ENCODE measurements around the gene SLC16A7. TPM values are rescaled to one million over a fixed set of nuclear protein-coding genes. Genes with fewer than 3 reads are reported as not detected.

The SLC16A7 gene
- total RNA-seq, 1 donor, result 53.2 TPM

DNA sequence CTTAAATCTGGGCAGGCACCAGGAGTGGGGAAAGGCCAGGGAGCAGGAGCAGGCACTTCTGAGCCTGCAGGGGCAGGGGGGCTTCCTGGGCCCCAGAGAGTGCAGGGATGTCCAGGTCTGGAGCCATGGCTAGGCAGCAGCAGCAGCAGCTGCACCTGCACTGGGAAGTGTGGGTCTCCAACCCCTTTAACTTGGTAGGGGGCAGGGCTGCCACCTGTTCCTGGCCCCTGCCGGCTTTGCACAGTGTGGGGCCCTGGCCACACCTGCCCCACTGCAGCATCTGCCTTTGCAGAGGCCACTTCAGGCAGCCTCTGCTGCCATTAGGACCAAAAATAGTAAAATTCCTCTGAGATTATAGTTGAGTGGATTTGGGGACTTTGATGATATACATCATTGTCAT lies 138.5 kb downstream of the SLC16A7 start:
- Histone ChIP-seq H4K20me1 (ENCODE audit: insufficient read depth, low read length) (no peaks in the 10 kb centered on the region), H3K4me2 (ENCODE audit: insufficient read depth, low read length) (no peak overlapping the region), H3K79me2 (ENCODE audit: insufficient read depth, low read length) (no peaks in the 10 kb centered on the region), H3K4me3 (ENCODE audit: insufficient read depth, low read length) (no peak overlapping the region), H3K27me3 (ENCODE audit: insufficient read depth, low read length) (no peaks in the 10 kb centered on the region), H3K4me1 (ENCODE audit: insufficient read depth, low read length) (peaks cover 23% of the 10 kb centered on the region), H3K9me3 (ENCODE audit: low read depth, low read length) (no peaks in the 10 kb centered on the region), H3K27ac (ENCODE audit: low read depth, low read length) (no peak overlapping the region), H2AFZ (ENCODE audit: low read length) (no peak overlapping the region), H3K36me3 (ENCODE audit: insufficient read depth, low read length) (no peaks in the 10 kb centered on the region)
- TF ChIP-seq, protein P1, sequence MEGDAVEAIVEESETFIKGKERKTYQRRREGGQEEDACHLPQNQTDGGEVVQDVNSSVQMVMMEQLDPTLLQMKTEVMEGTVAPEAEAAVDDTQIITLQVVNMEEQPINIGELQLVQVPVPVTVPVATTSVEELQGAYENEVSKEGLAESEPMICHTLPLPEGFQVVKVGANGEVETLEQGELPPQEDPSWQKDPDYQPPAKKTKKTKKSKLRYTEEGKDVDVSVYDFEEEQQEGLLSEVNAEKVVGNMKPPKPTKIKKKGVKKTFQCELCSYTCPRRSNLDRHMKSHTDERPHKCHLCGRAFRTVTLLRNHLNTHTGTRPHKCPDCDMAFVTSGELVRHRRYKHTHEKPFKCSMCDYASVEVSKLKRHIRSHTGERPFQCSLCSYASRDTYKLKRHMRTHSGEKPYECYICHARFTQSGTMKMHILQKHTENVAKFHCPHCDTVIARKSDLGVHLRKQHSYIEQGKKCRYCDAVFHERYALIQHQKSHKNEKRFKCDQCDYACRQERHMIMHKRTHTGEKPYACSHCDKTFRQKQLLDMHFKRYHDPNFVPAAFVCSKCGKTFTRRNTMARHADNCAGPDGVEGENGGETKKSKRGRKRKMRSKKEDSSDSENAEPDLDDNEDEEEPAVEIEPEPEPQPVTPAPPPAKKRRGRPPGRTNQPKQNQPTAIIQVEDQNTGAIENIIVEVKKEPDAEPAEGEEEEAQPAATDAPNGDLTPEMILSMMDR (IDR thresholded peaks at IDR 0.05; ENCODE audit: extremely low read depth, low read depth, low read length), result no peak
- no peak for DNase-seq (ENCODE audit: insufficient read length, low spot score, missing footprints)

DNA sequence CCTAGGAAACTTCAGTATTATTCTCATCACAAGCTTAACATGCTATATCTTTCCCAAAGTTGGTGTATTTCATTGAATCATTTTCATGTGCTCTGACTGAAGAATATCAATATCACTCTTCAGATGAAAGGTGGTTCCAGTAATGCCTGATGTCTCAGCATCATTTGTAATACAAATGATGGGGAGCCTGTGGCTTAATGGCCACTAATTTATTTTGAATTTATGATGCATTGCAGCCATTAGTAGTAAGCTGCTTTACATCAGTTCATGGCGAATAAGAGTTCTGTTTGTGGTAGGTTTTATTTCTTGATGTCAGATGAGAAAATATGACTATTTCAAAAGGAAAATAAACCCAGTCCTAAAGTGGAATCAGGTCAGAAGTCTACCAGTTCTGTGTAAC lies 139.4 kb downstream of the SLC16A7 start:
- TF ChIP-seq, protein P1 (IDR thresholded peaks at IDR 0.05; ENCODE audit: extremely low read depth, low read depth, low read length), result no peak
- no peak for DNase-seq (ENCODE audit: insufficient read length, low spot score, missing footprints)
- Histone ChIP-seq H3K36me3 (ENCODE audit: insufficient read depth, low read length) (no peaks in the 10 kb centered on the region), H4K20me1 (ENCODE audit: insufficient read depth, low read length) (no peaks in the 10 kb centered on the region), H3K79me2 (ENCODE audit: insufficient read depth, low read length) (no peaks in the 10 kb centered on the region), H3K4me2 (ENCODE audit: insufficient read depth, low read length) (no peak overlapping the region), H3K27me3 (ENCODE audit: insufficient read depth, low read length) (no peaks in the 10 kb centered on the region), H3K4me1 (ENCODE audit: insufficient read depth, low read length) (peaks cover 23% of the 10 kb centered on the region), H3K27ac (ENCODE audit: low read depth, low read length) (no peak overlapping the region), H3K4me3 (ENCODE audit: insufficient read depth, low read length) (no peak overlapping the region), H3K9me3 (ENCODE audit: low read depth, low read length) (no peaks in the 10 kb centered on the region), H2AFZ (ENCODE audit: low read length) (no peak overlapping the region)

DNA sequence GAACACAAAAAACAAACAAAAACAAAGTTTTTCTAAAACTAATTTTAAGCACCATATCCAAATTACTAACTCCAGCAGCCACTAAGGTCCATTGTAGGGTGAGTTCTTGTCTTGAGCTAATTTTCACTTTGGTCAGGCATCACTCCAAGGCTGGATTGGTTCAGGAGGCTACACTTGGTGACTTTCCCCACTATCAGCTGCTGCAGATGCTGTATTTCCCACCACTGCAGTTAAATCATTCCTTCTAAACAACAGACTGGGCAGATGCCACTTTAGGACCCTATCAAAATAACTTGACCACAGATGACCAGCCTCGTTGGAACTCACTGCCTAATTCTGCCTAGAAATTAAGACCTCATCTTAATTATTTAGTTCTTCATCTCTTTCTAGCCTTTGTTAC lies 140.5 kb downstream of the SLC16A7 start:
- H3K27ac ChIP-seq (ENCODE audit: low read depth, low read length), result no peak overlapping the region
- H3K4me2 ChIP-seq (ENCODE audit: insufficient read depth, low read length), result peak overlapping the region; percentile 13
- no peaks in the 10 kb centered on the region for H3K27me3 ChIP-seq (ENCODE audit: insufficient read depth, low read length)
- no peaks in the 10 kb centered on the region for H3K9me3 ChIP-seq (ENCODE audit: low read depth, low read length)
- no peaks in the 10 kb centered on the region for H3K79me2 ChIP-seq (ENCODE audit: insufficient read depth, low read length)
- H3K36me3 ChIP-seq (ENCODE audit: insufficient read depth, low read length), result no peaks in the 10 kb centered on the region
- peaks cover 23% of the 10 kb centered on the region for H3K4me1 ChIP-seq (ENCODE audit: insufficient read depth, low read length)
- H2AFZ ChIP-seq (ENCODE audit: low read length), result no peak overlapping the region
- H3K4me3 ChIP-seq (ENCODE audit: insufficient read depth, low read length), result no peak overlapping the region
- H4K20me1 ChIP-seq (ENCODE audit: insufficient read depth, low read length), result no peaks in the 10 kb centered on the region
- DNase-seq (ENCODE audit: insufficient read length, low spot score, missing footprints), result no peak
- TF ChIP-seq, protein P1 (IDR thresholded peaks at IDR 0.05; ENCODE audit: extremely low read depth, low read depth, low read length), result no peak

DNA sequence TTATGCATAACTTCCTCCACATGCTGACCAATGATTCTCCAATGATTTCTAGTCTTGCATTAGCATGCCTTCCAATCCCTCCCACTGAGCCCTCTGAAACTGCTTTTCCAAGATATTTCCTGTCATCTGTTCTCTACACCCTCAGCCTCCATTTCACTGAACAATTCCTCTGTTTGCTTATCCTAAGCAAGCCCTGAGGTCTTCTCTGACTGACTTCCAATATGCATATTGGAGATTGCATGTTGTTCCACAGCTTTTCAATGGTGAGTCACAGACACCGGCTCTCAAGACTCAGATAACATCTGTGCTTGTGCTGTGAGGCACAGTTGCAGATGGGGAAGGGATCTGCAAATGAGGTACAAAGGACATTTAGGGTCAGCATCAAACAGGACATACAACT lies 141.0 kb downstream of the SLC16A7 start:
- no peak overlapping the region for H3K27ac ChIP-seq (ENCODE audit: low read depth, low read length)
- H3K4me3 ChIP-seq (ENCODE audit: insufficient read depth, low read length), result no peak overlapping the region

More for the DNA sequence above, 141.0 kb downstream of the SLC16A7 start:
- TF ChIP-seq, protein P1 (IDR thresholded peaks at IDR 0.05; ENCODE audit: extremely low read depth, low read depth, low read length), result no peak
- H4K20me1 ChIP-seq (ENCODE audit: insufficient read depth, low read length), result no peaks in the 10 kb centered on the region
- no peaks in the 10 kb centered on the region for H3K27me3 ChIP-seq (ENCODE audit: insufficient read depth, low read length)
- H3K4me2 ChIP-seq (ENCODE audit: insufficient read depth, low read length), result peak overlapping the region; percentile 13
- H2AFZ ChIP-seq (ENCODE audit: low read length), result no peak overlapping the region
- DNase-seq (ENCODE audit: insufficient read length, low spot score, missing footprints), result peak; percentile 91
- no peaks in the 10 kb centered on the region for H3K9me3 ChIP-seq (ENCODE audit: low read depth, low read length)
- peaks cover 23% of the 10 kb centered on the region for H3K4me1 ChIP-seq (ENCODE audit: insufficient read depth, low read length)
- H3K36me3 ChIP-seq (ENCODE audit: insufficient read depth, low read length), result no peaks in the 10 kb centered on the region
- H3K79me2 ChIP-seq (ENCODE audit: insufficient read depth, low read length), result no peaks in the 10 kb centered on the region
